SJSA1 (cell line): ENCODE data around the gene RABL6. TPM values are rescaled to one million over a fixed set of nuclear protein-coding genes. Genes with fewer than 3 reads are reported as not detected.

Experiments used
- DNase-seq, 2 experiments: peaks; one replicate each; pipeline ENCODE4 v3.0.0-alpha.2; 2015 to 2020; ENCODE audit warnings: low spot score in 2 of 2, low read depth in 1 of 2
- H3K27ac ChIP-seq: fragments of 250-450 bp; sonication (Bioruptor Pico); 2 replicates; pipeline ENCODE4 v1.5.1; 2020; ENCODE audit warnings: mild to moderate bottlenecking, moderate library complexity
- H3K27me3 ChIP-seq: fragments of 250-450 bp; sonication (Bioruptor Pico); replicated peaks from 2 replicates; pipeline ENCODE4 v1.5.1; 2020; ENCODE audit warnings: mild to moderate bottlenecking, moderate library complexity
- H3K36me3 ChIP-seq: fragments of 250-450 bp; sonication (Bioruptor Pico); 2 replicates; pipeline ENCODE4 v1.5.1; 2020; ENCODE audit warnings: mild to moderate bottlenecking
- H3K4me1 ChIP-seq: fragments of 250-450 bp; sonication (Bioruptor Pico); replicated peaks from 2 replicates; pipeline ENCODE4 v1.6.1; 2021; ENCODE audit warnings: mild to moderate bottlenecking
- H3K4me3 ChIP-seq: fragments of 250-450 bp; sonication (Bioruptor Pico); 2 replicates; pipeline ENCODE4 v1.5.1; 2020; ENCODE audit warnings: mild to moderate bottlenecking
- H3K9me3 ChIP-seq: fragments of 250-450 bp; sonication (Bioruptor Pico); replicated peaks from 2 replicates; pipeline ENCODE4 v1.5.1; 2020; ENCODE audit warnings: mild to moderate bottlenecking
- total RNA-seq: library from RNA; depleted of rRNA; stranded (reverse); fragments of >200 nt; shearing (Covaris generic); gene quantifications from 2 replicates; pipeline ENCODE4 v1.2.3, GENCODE V29; 2014

RABL6 gene
- total RNA-seq, 1 experiment from 2014 or later = 97.2 TPM

GRCh38 chr9:136808075-136808805, 492 bp downstream of the RABL6 start:
- no peaks in the 10 kb centered on the region for H3K9me3 ChIP-seq
- H3K4me1 ChIP-seq = peaks cover 15% of the 10 kb centered on the region
- DNase-seq = peak; percentile 34 to 45
- H3K4me3 ChIP-seq = peak overlapping the region; percentile 98
- no peaks in the 10 kb centered on the region for H3K27me3 ChIP-seq
- H3K27ac ChIP-seq = peak overlapping the region; percentile 26; the same call in 1 of the 2 replicates
- peaks cover 46% of the 10 kb centered on the region for H3K36me3 ChIP-seq

GRCh38 chr9:136808806-136809158, 1.0 kb downstream of the RABL6 start:
- peaks cover 15% of the 10 kb centered on the region for H3K4me1 ChIP-seq
- peak overlapping the region; percentile 98 for H3K4me3 ChIP-seq
- no peaks in the 10 kb centered on the region for H3K9me3 ChIP-seq
- H3K36me3 ChIP-seq = peaks cover 52% of the 10 kb centered on the region
- peak in 1 of 2 experiments; percentile 23 for DNase-seq
- no peak overlapping the region for H3K27ac ChIP-seq
- no peaks in the 10 kb centered on the region for H3K27me3 ChIP-seq

- H3K27ac ChIP-seq = no peak overlapping the region
- H3K9me3 ChIP-seq = no peaks in the 10 kb centered on the region
- H3K27me3 ChIP-seq = no peaks in the 10 kb centered on the region
- DNase-seq = no peak
- H3K36me3 ChIP-seq = peaks cover 51% of the 10 kb centered on the region
- H3K4me3 ChIP-seq = no peak overlapping the region
- H3K4me1 ChIP-seq = no peaks in the 10 kb centered on the region
Observed at GRCh38 chr9:136814725-136815421, 7.1 kb downstream of the RABL6 start.

GRCh38 chr9:136815422-136815782, 7.7 kb downstream of the RABL6 start:
- no peak overlapping the region for H3K4me3 ChIP-seq
- H3K27ac ChIP-seq = no peak overlapping the region
- no peak for DNase-seq
- no peaks in the 10 kb centered on the region for H3K9me3 ChIP-seq
- no peaks in the 10 kb centered on the region for H3K4me1 ChIP-seq
- no peaks in the 10 kb centered on the region for H3K27me3 ChIP-seq
- H3K36me3 ChIP-seq = peaks cover 45% of the 10 kb centered on the region

GRCh38 chr9:136820971-136821825, 13.4 kb downstream of the RABL6 start:
- no peak for DNase-seq

GRCh38 chr9:136821826-136822544, 14.2 kb downstream of the RABL6 start:
- H3K4me1 ChIP-seq = no peaks in the 10 kb centered on the region
- peaks cover 26% of the 10 kb centered on the region for H3K36me3 ChIP-seq
- no peaks in the 10 kb centered on the region for H3K27me3 ChIP-seq
- H3K4me3 ChIP-seq = no peak overlapping the region
- DNase-seq = no peak
- no peak overlapping the region for H3K27ac ChIP-seq
- no peaks in the 10 kb centered on the region for H3K9me3 ChIP-seq

More at GRCh38 chr9:136820971-136821825, 13.4 kb downstream of the RABL6 start:
- Histone ChIP-seq H3K9me3 (no peaks in the 10 kb centered on the region), H3K4me1 (no peaks in the 10 kb centered on the region), H3K27ac (no peak overlapping the region), H3K36me3 (peaks cover 21% of the 10 kb centered on the region), H3K4me3 (no peak overlapping the region), H3K27me3 (no peaks in the 10 kb centered on the region)

GRCh38 chr9:136823136-136824046, 15.6 kb downstream of the RABL6 start:
- DNase-seq = no peak
- Histone ChIP-seq H3K4me3 (no peak overlapping the region), H3K4me1 (no peaks in the 10 kb centered on the region), H3K36me3 (peaks cover 37% of the 10 kb centered on the region), H3K27me3 (no peaks in the 10 kb centered on the region), H3K9me3 (no peaks in the 10 kb centered on the region), H3K27ac (no peak overlapping the region)

- no peak overlapping the region for H3K4me3 ChIP-seq
- no peaks in the 10 kb centered on the region for H3K9me3 ChIP-seq
- DNase-seq = no peak
- H3K27me3 ChIP-seq = no peaks in the 10 kb centered on the region
- H3K36me3 ChIP-seq = peaks cover 46% of the 10 kb centered on the region
- H3K27ac ChIP-seq = no peak overlapping the region
- H3K4me1 ChIP-seq = no peaks in the 10 kb centered on the region
Observed at GRCh38 chr9:136824496-136825225, 16.9 kb downstream of the RABL6 start.

- Histone ChIP-seq H3K27me3 (no peaks in the 10 kb centered on the region), H3K36me3 (peaks cover 55% of the 10 kb centered on the region), H3K9me3 (no peaks in the 10 kb centered on the region), H3K27ac (no peak overlapping the region), H3K4me3 (no peak overlapping the region), H3K4me1 (no peaks in the 10 kb centered on the region)
- DNase-seq = no peak
Observed at GRCh38 chr9:136825295-136826187, 17.8 kb downstream of the RABL6 start.

- Histone ChIP-seq H3K36me3 (peaks cover 62% of the 10 kb centered on the region), H3K4me1 (no peaks in the 10 kb centered on the region), H3K27me3 (no peaks in the 10 kb centered on the region), H3K27ac (no peak overlapping the region), H3K4me3 (no peak overlapping the region), H3K9me3 (no peaks in the 10 kb centered on the region)
- no peak for DNase-seq
Observed at GRCh38 chr9:136826188-136826541, 18.4 kb downstream of the RABL6 start.

- no peaks in the 10 kb centered on the region for H3K27me3 ChIP-seq
- H3K36me3 ChIP-seq = peaks cover 69% of the 10 kb centered on the region
- H3K27ac ChIP-seq = no peak overlapping the region
- no peak for DNase-seq
- H3K4me3 ChIP-seq = no peak overlapping the region
- no peaks in the 10 kb centered on the region for H3K4me1 ChIP-seq
- no peaks in the 10 kb centered on the region for H3K9me3 ChIP-seq
Observed at GRCh38 chr9:136826703-136827582, 19.2 kb downstream of the RABL6 start.
